Measurements from ENCODE around the gene SHC1. TPM values are rescaled to one million over a fixed set of nuclear protein-coding genes. Genes with fewer than 3 reads are reported as not detected.

Gene SHC1
- total and polyA plus RNA-seq, 3 experiments from 2014 or later, result 32.7 to 40.8 (median 37.4) TPM

GRCh38 chr1:154969860-154970452 is 591 bp downstream of the SHC1 start:
- peaks cover 30% of the 10 kb centered on the region for H3K4me1 ChIP-seq (ENCODE audit: insufficient read depth, low read length)
- Mint-ChIP-seq H3K36me3 (peaks cover 0 to 62% (median 5%) of the 10 kb centered on the region in 3 donors), H3K27me3 (no peaks in the 10 kb centered on the region), H3K4me1 (peaks cover 24 to 38% (median 27%) of the 10 kb centered on the region in 3 donors), H3K9me3 (no peaks in the 10 kb centered on the region), H3K4me3 (peak overlapping the region in 2 of 7 donors; percentile 2 to 49), H3K27ac (peak overlapping the region in 5 of 8 donors; percentile 47 to 95 (median 82))
- DNase-seq, result peak in 1 of 5 donors; percentile 35
- no peaks in the 10 kb centered on the region for H3K27me3 ChIP-seq (ENCODE audit: insufficient read depth, low read length, poor library complexity, severe bottlenecking)
- ChIA-PET POLR2A (no interaction called here), CTCF (interaction anchor here (1.2 to 3.6 kb wide), 4 partner anchors 8 to 47 kb away, joined by 3 to 21 read pairs (median 10); partner anchors contain the start of gene PYGO2)
- no peak overlapping the region for H3K4me3 ChIP-seq (ENCODE audit: low read length)
- H3K27ac ChIP-seq (ENCODE audit: low read depth, low read length), result peak overlapping the region; percentile 51
- no peaks in the 10 kb centered on the region for H3K9me3 ChIP-seq (ENCODE audit: low read length)
- peaks cover 33% of the 10 kb centered on the region for H3K36me3 ChIP-seq (ENCODE audit: insufficient read depth, low read length)

- Histone ChIP-seq H3K36me3 (ENCODE audit: insufficient read depth, low read length) (peaks cover 33% of the 10 kb centered on the region), H3K27me3 (ENCODE audit: insufficient read depth, low read length, poor library complexity, severe bottlenecking) (no peaks in the 10 kb centered on the region), H3K4me3 (ENCODE audit: low read length) (no peak overlapping the region), H3K9me3 (ENCODE audit: low read length) (no peaks in the 10 kb centered on the region), H3K27ac (ENCODE audit: low read depth, low read length) (peak overlapping the region; percentile 29), H3K4me1 (ENCODE audit: insufficient read depth, low read length) (peaks cover 30% of the 10 kb centered on the region)
- Mint-ChIP-seq H3K36me3 (peaks cover 0 to 67% (median 7%) of the 10 kb centered on the region in 3 donors), H3K4me3 (peak overlapping the region in 1 of 7 donors; percentile 2), H3K27me3 (no peaks in the 10 kb centered on the region), H3K4me1 (peaks cover 24 to 38% (median 27%) of the 10 kb centered on the region in 3 donors), H3K9me3 (no peaks in the 10 kb centered on the region), H3K27ac (peak overlapping the region in 5 of 8 donors; percentile 47 to 95 (median 82))
- DNase-seq, result peak in 1 of 5 donors; percentile 22
- CTCF ChIA-PET, result interaction anchor here (1.1 to 3.6 kb wide), 3 partner anchors 13 to 30 kb away, joined by 3 to 15 read pairs (median 3); no protein-coding TSS in a partner anchor
- POLR2A ChIA-PET, result no interaction called here
Observed at GRCh38 chr1:154969246-154969645, 1.3 kb downstream of the SHC1 start.

GRCh38 chr1:154968731-154969130 is 1.8 kb downstream of the SHC1 start:
- peak in 1 of 5 donors; percentile 38 for DNase-seq
- Mint-ChIP-seq H3K36me3 (peaks cover 0 to 72% (median 7%) of the 10 kb centered on the region in 3 donors), H3K27me3 (no peaks in the 10 kb centered on the region), H3K4me1 (peaks cover 27 to 41% (median 30%) of the 10 kb centered on the region in 3 donors), H3K9me3 (no peaks in the 10 kb centered on the region), H3K4me3 (no peak overlapping the region), H3K27ac (peak overlapping the region in 4 of 8 donors; percentile 19 to 78 (median 42))
- Histone ChIP-seq H3K36me3 (ENCODE audit: insufficient read depth, low read length) (peaks cover 37% of the 10 kb centered on the region), H3K9me3 (ENCODE audit: low read length) (no peaks in the 10 kb centered on the region), H3K27ac (ENCODE audit: low read depth, low read length) (peak overlapping the region; percentile 29), H3K4me1 (ENCODE audit: insufficient read depth, low read length) (peaks cover 30% of the 10 kb centered on the region), H3K27me3 (ENCODE audit: insufficient read depth, low read length, poor library complexity, severe bottlenecking) (no peaks in the 10 kb centered on the region), H3K4me3 (ENCODE audit: low read length) (no peak overlapping the region)
- CTCF ChIA-PET, result interaction anchor here (1.1 to 1.6 kb wide), 2 partner anchors 12 to 25 kb away, joined by 3 read pairs; no protein-coding TSS in a partner anchor
- POLR2A ChIA-PET, result no interaction called here

GRCh38 chr1:154967331-154967950 is 3.1 kb downstream of the SHC1 start:
- peak in 1 of 5 donors; percentile 5 for DNase-seq
- H3K36me3 Mint-ChIP-seq, result peaks cover 0 to 77% (median 9%) of the 10 kb centered on the region in 3 donors
- Histone ChIP-seq H3K27me3 (ENCODE audit: insufficient read depth, low read length, poor library complexity, severe bottlenecking) (no peaks in the 10 kb centered on the region), H3K36me3 (ENCODE audit: insufficient read depth, low read length) (peaks cover 40% of the 10 kb centered on the region), H3K9me3 (ENCODE audit: low read length) (no peaks in the 10 kb centered on the region), H3K4me1 (ENCODE audit: insufficient read depth, low read length) (peaks cover 25% of the 10 kb centered on the region), H3K4me3 (ENCODE audit: low read length) (no peak overlapping the region), H3K27ac (ENCODE audit: low read depth, low read length) (no peak overlapping the region)
- no peak overlapping the region for H3K4me3 Mint-ChIP-seq
- ChIA-PET CTCF (interaction anchor here (1.7 to 1.9 kb wide), 2 partner anchors 12 to 16 kb away, joined by 4 to 7 read pairs; partner anchors contain the start of genes FLAD1 and PBXIP1), POLR2A (no interaction called here)
- no peaks in the 10 kb centered on the region for H3K9me3 Mint-ChIP-seq
- H3K4me1 Mint-ChIP-seq, result peaks cover 28 to 46% (median 36%) of the 10 kb centered on the region in 3 donors
- peak overlapping the region in 2 of 8 donors; percentile 50 to 51 for H3K27ac Mint-ChIP-seq
- no peaks in the 10 kb centered on the region for H3K27me3 Mint-ChIP-seq

GRCh38 chr1:154966111-154966510 is 4.4 kb downstream of the SHC1 start:
- peak in 1 of 5 donors; percentile 14 for DNase-seq
- Histone ChIP-seq H3K4me3 (ENCODE audit: low read length) (no peak overlapping the region), H3K4me1 (ENCODE audit: insufficient read depth, low read length) (peaks cover 18% of the 10 kb centered on the region), H3K27me3 (ENCODE audit: insufficient read depth, low read length, poor library complexity, severe bottlenecking) (no peaks in the 10 kb centered on the region), H3K9me3 (ENCODE audit: low read length) (no peaks in the 10 kb centered on the region), H3K27ac (ENCODE audit: low read depth, low read length) (no peak overlapping the region), H3K36me3 (ENCODE audit: insufficient read depth, low read length) (peaks cover 40% of the 10 kb centered on the region)
- Mint-ChIP-seq H3K9me3 (no peaks in the 10 kb centered on the region), H3K36me3 (peaks cover 0 to 72% (median 8%) of the 10 kb centered on the region in 3 donors), H3K27ac (no peak overlapping the region), H3K27me3 (no peaks in the 10 kb centered on the region), H3K4me1 (peaks cover 21 to 40% (median 30%) of the 10 kb centered on the region in 3 donors), H3K4me3 (peak overlapping the region in 1 of 7 donors; percentile 51)
- CTCF ChIA-PET, result interaction anchor here (1.5 to 1.9 kb wide), 4 partner anchors 11 to 92 kb away, joined by 3 to 7 read pairs (median 4); partner anchors contain the start of genes FLAD1 and PBXIP1
- POLR2A ChIA-PET, result no interaction called here

- Mint-ChIP-seq H3K36me3 (peaks cover 0 to 80% (median 8%) of the 10 kb centered on the region in 3 donors), H3K4me1 (peaks cover 27 to 46% (median 32%) of the 10 kb centered on the region in 3 donors), H3K4me3 (peak overlapping the region in 1 of 7 donors; percentile 68), H3K9me3 (no peaks in the 10 kb centered on the region), H3K27ac (peak overlapping the region in 3 of 8 donors; percentile 21 to 99 (median 60)), H3K27me3 (no peaks in the 10 kb centered on the region)
- Histone ChIP-seq H3K9me3 (ENCODE audit: low read length) (no peaks in the 10 kb centered on the region), H3K27me3 (ENCODE audit: insufficient read depth, low read length, poor library complexity, severe bottlenecking) (no peaks in the 10 kb centered on the region), H3K27ac (ENCODE audit: low read depth, low read length) (no peak overlapping the region), H3K4me3 (ENCODE audit: low read length) (no peak overlapping the region), H3K4me1 (ENCODE audit: insufficient read depth, low read length) (peaks cover 19% of the 10 kb centered on the region), H3K36me3 (ENCODE audit: insufficient read depth, low read length) (peaks cover 40% of the 10 kb centered on the region)
- peak in 1 of 5 donors; percentile 9 for DNase-seq
- ChIA-PET POLR2A (no interaction called here), CTCF (interaction anchor here (1.0 to 1.4 kb wide), 3 partner anchors 10 to 121 kb away, joined by 3 to 5 read pairs (median 3); partner anchors contain the start of gene CKS1B)
Observed at GRCh38 chr1:154964359-154964758, 6.2 kb downstream of the SHC1 start.

GRCh38 chr1:154963643-154964042 is 6.9 kb downstream of the SHC1 start:
- ChIA-PET CTCF (interaction anchor here (1.4 kb wide), 1 partner anchor 11 kb away, joined by 3 read pairs; the partner anchor contains the start of gene CKS1B), POLR2A (no interaction called here)
- Mint-ChIP-seq H3K9me3 (no peaks in the 10 kb centered on the region), H3K4me3 (peak overlapping the region in 3 of 7 donors; percentile 3 to 68 (median 41)), H3K27ac (peak overlapping the region in 3 of 8 donors; percentile 65 to 99 (median 79)), H3K36me3 (peaks cover 0 to 79% (median 8%) of the 10 kb centered on the region in 3 donors), H3K4me1 (peaks cover 26 to 44% (median 31%) of the 10 kb centered on the region in 3 donors), H3K27me3 (no peaks in the 10 kb centered on the region)
- peak in 1 of 5 donors; percentile 22 for DNase-seq
- Histone ChIP-seq H3K4me3 (ENCODE audit: low read length) (no peak overlapping the region), H3K9me3 (ENCODE audit: low read length) (no peaks in the 10 kb centered on the region), H3K36me3 (ENCODE audit: insufficient read depth, low read length) (peaks cover 40% of the 10 kb centered on the region), H3K4me1 (ENCODE audit: insufficient read depth, low read length) (peaks cover 19% of the 10 kb centered on the region), H3K27me3 (ENCODE audit: insufficient read depth, low read length, poor library complexity, severe bottlenecking) (no peaks in the 10 kb centered on the region), H3K27ac (ENCODE audit: low read depth, low read length) (no peak overlapping the region)
